GM19240 (cell line): ENCODE measurements around the gene OSBPL10.
"Not testable (repeated sequence)": the region's sequence is repeated elsewhere in the genome, so short reads cannot be mapped to it uniquely, and the experiment has no call there.

Source experiments
- DNase-seq: peaks from one replicate; pipeline ENCODE4 v3.0.0; 2011; ENCODE audit warnings: low spot score; ENCODE audit not compliant: insufficient read length

Gene OSBPL10

DNA sequence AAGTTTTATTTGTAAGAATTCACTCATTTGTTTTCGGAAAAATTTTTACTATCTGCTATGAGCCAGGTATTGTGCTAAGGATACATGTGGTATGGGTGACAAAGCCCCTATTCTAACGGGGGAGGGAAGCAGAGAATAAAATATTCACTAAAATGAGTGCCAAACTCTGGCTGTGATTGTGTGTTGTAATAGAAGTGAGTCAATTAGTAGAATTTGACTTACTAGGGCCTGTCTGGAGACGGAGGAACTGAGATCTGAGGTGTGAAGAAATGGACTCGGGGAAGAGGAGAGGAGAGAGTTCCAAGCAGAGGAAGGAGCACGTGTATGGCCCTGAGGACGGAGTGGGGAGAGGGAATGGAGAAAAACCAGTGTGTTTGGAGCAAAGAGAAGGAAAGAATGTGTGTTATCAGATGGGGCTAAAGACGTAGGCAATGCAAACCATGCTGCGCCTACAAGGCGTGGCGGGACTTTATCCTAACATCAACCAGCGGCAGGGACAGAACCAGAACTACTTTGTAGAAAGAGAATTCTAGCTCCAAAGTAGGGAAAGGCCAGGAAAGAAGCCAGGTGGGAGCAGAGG lies 89.1 kb downstream of the OSBPL10 start:
- no peak for DNase-seq

DNA sequence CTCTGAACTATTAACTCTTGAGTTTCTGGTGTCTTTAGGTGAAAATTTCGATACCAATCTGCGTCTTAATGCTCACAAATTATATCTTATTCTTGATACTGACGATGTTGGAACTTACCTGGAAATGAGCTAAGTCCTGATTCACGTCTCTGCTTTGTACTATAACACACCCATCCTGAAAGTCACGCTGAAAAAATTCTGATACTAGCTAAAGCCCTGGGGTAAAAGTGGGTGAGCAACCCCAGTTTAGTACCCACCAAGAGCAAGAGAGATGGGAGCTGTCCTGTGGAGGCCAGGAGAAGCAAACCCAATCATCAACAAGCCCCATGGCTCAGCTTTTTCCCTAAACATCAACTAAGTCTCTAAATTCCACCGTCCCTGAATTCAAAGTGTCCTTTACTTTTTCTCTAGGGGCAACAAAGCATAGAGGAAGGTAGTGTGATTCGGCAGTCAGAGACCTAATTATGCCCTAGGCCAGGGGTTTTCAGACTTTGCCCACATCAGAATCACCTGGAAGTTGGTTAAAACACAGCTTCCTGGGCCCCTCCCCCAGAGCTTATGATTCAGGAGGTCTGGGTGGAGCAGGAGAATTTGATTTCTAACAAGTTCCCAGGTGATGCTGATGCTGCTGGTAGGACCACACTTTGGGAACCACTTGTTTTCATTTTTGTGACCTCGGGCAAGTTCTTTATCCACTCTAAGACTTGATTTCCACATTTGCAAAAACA lies 90.2 kb downstream of the OSBPL10 start:
- DNase-seq, result no peak

DNA sequence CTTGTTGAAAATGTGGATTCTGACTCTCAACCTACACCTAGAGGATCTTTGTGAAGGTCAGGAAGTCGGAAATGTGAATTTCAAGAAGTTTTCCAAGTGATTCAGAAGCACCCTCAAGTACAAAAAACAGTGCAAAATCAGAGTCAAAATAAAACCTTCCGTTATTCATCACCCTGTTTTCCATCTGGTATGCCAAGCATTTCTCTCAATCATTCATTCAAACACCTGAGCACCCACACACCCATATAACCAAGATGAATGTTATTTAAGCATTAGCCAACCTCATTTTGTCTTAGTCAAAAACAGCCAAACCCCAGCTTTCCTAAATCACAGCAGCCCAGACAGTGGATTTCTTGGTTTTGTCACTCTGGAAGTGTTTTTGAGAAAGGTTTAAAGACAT lies 91.1 kb downstream of the OSBPL10 start:
- no peak for DNase-seq

DNA sequence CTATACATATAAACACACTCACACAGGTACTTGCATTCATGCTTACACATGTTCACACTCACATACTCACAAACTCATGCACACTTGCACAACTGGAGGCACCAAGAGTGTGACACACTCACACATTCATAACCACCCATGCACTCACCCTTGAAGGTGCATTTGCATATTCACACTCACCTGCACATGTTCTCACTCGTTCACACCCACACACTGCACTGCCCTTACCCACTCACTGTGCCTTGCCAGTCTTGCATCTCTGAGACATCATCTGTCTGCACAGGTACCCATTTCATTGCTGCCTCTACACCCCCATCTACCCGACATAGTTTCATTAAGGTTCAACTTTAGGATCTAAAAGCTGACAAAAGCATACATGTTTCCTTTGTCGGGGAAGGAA lies 95.8 kb downstream of the OSBPL10 start:
- no peak for DNase-seq

DNA sequence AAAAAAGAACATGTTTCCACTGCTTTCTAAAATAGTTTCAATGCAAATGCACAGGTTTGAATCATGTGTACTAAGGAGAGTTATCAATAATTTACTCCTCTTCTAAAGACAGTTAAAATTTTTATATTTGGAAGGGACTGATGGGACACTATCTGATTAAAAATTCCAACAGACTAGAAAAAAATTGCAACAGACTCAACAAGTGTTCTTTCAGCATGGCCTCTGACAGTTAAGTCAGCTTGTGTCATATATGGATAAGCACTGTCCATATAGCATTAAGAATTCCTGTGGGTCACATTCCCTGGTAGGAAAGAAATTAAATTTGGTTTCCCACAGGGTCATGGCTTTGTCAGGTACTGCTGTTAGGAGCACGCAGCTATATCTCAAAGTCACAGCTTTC lies 96.8 kb downstream of the OSBPL10 start:
- DNase-seq, result no peak

DNA sequence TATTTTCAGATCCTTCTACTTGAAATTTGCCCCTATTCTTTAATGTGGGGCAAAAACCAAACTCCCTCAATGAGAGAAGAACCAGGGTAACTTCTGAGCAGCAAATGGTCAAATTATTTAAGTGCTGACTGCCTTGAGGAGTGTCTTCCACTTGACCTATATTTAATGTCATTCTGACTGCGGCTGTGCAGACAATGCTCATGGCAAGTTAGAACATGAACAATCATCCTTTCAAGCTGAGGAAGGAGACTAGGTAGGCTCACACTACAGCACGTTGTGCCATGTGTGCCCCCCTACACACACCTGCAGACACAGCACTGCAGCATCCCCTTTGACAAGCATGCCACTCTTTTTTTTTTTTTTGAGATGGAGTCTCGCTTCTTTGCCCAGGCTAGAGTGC lies 98.2 kb downstream of the OSBPL10 start:
- no peak for DNase-seq

DNA sequence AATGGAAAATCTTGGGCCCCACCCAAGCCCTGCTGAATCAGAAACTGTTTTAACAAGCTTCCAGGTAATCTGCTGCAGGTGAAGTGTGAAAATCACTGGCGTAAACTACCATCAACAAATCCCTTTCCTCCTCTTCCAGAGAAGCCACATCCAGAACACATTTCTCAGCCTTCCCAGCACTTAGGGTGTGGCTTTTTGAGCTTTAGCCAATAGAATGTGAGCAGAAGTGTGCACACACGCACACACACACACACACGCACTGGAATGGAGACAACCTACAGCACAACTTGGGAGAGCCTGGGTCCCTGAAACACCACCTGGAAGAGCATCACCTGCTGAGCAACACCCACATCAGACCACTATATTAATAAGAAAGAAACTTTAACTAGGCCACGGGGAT lies 98.6 kb downstream of the OSBPL10 start:
- DNase-seq, result no peak

DNA sequence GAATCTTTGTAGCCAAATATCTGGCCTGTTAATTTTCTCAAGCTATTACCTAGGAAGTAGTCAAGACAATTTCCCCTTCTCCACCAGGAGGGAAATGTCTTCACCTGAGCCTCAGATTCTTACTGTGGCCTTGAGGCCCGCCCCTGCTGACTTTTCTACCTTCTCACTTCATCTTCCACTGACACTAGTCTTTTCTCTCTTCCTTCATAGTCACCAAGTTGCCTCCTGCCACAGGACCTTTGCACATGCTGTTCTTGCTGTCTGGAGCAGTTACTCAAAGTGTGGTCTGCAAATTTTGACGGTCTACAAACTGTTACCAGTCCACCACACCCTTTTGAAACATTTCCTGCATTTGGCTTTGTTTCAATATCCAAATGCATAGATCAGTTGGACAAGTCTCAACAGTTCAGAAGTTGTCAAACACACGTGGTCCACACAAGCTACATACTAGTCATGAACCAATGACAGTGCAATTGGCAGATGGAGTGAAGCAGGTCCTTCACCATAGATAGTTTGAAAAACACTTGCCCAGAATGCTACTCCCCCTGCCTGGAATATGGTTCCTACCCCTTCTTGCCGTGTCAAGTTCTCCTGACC lies 100.5 kb downstream of the OSBPL10 start:
- no peak for DNase-seq

DNA sequence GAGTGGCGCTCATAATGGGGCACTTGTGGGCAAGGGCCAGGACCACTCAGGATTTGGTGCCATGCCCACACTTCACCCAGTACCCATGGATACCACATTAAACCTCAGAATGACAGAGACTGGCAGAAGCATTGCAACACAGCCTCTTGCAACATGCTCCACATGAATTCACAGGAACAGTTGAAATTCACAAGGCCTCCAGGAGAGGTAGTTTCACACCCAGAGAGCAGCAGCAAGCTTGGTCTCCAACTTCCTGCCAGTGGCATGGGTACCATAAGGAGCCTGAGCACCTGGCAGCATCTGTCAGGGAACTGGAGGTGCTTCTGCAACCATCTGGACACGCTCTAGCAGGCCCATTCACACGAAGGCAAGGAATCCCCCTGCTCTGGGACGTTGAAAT lies 101.0 kb downstream of the OSBPL10 start:
- no peak for DNase-seq

DNA sequence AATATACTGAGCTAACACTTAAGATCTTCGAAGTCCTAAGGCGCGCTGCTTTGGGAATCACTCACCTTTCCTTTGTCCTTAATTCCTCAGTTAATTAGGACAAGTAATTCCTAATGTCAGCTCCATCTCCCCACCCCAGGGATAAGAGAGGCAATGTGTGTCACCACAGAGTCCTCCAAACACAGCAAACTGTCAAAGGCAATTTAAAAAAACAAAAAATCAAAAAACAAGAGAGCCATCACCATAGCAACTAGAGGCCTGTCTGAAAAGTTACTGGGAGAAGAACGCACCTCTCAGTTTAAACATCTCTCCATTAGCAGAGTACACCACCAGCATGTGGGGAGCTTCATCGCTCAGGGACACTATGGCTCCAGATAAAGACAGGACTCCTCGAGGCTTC lies 101.7 kb downstream of the OSBPL10 start:
- DNase-seq, result no peak

DNA sequence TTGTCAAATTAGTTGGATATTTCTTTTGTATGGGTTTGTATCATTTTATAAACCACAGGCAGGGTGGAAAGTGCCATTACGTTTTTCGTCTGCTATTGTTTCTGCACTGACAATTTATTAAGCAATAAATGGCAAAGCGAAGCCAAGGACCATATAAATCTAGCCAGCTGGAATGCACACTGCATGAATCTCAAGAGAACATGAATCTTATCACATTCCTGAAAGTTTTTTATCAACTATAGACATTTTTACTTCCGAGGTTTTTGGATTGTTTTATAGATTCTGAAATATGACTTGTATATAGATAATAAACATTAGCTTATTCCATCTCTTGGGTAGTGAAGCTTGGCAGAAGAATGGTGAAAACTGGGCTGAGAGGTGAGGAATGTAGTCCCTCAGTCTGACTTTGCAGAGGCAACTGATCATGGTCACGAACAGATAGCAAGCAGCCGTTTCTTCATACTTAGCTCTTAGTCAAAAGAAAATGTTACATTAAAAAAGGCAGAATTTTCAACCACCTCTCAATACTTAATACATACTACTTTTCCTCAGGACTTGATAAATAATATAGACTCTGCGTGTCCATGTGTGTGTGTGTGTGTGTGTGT lies 102.7 kb downstream of the OSBPL10 start:
- DNase-seq, result no peak

DNA sequence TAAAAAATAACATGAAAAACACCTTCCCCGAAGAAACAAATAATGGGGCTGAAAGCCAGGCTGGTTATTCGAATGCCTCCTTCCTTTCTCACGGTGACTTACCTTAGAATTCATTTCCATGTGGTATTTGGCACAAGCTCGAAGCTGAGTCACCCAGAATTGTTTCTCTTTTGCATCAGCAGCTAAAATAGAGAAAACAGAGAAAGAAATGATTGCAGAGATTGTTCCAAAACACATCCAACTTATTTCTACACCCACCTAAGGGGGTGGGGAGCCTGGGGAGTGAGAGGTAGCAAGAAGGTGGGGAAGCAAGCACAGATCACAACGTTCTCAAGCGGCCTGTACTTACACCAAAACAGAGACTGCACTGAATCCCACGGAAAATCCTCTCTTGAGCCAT lies 104.7 kb downstream of the OSBPL10 start:
- no peak for DNase-seq

DNA sequence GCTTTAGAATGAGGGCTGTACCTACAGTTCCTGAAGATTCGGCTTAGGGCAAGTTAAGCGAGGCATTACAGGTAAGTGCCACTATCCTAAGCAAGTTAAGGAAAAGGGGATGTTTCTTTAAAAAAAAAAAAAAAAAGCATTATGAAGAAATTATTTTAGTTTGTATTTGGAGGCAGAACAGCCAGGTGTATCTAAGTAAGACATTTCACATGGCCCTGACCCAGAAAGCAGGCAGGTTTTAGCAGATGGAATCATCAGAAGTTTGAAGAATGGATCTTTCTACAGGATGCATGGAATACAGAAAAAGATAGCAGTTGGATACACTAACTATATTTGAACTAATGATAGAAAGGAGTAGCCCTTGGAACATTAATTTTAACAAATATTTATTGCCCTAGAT lies 105.6 kb downstream of the OSBPL10 start:
- no peak for DNase-seq

DNA sequence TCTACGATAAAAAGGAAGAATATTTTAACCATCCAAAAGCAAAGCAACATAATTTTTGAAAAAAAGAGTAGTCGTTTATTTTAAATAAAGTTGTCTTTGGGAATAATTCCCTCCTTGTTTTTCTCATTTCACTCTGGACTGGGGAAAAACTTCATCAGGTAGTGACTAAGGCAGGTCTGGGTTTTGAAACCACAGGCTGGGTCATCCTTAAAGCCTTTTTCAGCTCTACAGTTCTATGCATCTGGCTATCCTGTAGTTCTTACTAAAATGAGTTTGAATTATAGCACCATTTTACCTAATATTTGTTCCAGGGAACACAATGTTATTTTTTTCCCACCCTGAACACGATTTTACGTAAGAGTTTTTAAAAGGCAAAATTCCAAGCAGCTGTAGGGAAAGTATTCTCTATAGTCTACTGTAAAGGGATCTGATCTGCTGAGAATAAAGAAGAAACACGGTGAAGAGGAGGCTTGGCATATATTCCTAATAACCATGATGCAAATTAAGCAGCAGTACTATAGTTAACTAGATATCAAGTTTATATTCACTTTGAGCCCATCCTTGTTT lies 107.7 kb downstream of the OSBPL10 start:
- no peak for DNase-seq

DNA sequence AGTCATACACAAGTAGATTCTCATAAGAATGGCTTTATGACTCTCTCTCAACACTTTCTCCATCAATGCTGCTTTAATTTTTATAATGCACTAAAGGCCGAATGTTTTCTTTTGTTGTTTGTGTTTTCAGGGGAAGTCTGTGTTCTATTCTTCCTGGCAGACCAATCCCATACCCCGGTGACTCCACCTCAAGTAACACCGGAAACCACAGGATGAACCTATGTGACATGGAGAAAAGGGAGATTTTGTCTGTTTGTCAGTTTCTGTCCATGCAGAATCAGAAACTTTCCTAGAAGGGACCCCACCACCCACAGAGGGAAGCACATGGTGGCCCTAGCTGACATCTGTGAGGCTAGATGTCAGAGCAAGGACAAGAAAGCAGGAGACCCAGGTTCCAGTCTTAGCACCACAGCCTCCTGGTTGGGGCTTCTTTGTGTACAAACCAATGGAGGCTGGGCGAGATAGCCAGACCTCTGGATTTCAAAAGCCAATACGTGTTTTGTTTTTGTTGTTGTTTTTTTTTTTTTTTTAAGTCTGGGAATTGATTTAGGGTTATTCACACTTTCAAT lies 109.0 kb downstream of the OSBPL10 start:
- no peak for DNase-seq

DNA sequence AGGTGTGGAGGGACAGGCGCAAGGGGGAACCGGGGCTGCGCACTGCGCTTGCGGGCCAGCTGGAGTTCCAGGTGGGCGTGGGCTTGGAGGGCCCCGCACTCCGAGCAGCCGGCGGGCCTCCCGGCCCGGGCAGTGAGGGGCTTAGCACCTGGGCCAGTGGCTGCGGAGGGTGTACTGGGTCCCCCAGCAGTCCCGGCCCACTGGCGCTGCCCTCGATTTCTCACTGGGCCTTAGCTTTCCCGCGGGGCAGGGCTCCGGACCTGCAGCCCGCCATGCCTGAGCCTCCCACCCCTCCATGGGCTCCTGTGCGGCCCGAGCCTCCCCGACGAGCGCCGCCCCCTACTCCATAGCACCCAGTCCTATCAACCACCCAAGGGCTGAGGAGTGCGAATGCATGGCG lies 111.0 kb downstream of the OSBPL10 start:
- DNase-seq, result not testable (repeated sequence)

DNA sequence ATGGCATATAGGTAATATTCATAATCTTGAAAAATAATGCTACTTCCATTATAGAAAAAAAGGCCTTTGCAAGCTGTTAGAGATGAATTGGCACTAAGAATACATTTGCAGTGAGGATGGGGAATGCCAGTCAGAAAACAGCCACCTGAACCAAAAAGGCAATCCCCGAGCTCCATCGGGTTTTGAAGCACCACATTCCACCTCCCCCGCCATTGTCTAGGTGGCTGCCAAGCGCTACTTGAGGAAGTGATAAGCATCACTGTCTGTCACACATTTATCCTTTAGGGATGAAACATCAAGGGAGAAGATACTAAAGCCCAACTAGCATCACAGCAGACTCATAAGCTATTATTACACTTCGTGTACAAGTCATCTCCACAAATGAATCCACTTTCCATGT lies 112.8 kb downstream of the OSBPL10 start:
- no peak for DNase-seq

DNA sequence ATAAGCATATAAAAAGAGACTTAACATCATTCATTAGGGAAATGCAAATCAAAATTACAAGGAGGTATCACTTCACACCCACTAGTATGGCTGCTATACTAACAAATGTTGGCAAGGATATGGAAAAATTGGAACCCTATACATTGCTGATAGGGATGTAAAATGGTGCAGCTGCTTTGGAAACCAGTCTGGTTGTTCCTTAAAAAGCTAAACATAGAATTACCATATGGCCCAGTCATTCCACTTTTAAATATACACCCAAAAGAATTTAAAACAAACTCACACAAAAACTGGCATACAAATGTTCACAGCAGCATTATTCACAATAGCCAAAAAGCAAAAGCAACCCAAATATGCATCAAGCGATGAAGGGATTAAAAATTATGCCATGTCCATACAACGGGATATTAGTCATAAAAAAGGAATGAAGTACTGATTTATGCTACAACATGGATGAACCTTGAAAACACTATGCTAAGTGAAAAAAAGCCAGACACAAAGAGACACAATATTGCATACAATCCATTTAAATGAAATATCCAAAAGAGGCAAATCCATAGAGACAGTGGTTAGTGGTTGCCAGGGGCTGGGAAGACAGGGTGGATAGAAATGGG lies 118.3 kb downstream of the OSBPL10 start:
- no peak for DNase-seq

DNA sequence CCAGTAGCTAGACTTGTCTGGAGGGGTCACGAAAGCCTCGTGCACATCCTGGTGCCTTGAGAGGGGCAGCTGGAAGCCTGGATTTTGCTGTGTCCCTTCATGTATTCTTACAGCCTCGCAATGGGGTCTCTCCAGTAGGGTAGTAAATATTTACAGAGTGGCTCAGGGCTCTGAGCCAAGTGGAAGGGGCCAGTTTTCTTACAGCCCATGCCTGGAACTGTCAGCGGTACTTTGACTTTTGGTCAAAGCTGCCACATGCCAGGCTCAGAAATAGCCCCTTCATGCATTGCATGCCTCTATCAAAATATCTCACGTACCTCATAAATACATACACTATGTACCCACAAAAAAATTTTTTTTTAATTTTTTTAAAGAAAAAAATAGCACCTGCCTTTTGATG lies 119.2 kb downstream of the OSBPL10 start:
- DNase-seq, result no peak

DNA sequence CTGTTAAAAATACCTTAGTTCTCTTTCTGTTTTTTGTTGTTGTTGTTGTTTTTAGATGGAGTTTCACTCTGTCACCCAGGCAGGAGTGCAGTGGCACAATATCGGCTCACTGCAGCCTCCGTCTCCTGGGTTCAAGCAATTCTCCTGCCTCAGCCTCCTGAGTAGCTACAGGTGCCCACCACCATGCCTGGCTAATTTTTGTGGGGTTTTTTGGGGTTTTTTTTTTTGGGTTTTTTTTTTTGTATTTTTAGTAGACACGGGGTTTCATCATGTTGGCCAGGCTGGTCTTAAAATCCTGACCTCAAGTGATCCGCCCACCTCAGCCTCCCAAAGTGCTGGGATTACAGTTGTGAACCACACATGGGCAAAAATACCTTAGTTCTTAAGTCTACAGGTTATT lies 120.4 kb downstream of the OSBPL10 start:
- DNase-seq, result not testable (repeated sequence)

DNA sequence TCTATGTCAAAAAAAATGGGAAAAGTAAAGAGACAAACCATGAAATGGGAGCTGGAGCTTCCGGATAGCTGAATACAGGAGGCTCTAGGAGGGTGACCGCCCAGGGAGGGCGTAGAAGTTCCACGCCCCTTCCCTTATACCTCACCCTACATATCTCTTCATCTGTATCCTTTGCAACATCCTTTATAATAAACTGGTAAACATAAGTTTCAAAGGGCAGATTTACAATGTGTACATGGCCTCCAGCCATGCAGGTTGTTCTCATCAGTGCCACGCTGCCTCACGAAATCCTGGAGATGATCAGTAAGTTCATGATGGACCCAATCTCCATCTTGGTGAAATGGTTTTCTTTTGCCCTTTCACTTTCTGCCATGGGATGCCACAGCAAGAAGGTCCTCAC lies 121.8 kb downstream of the OSBPL10 start:
- DNase-seq, result no peak

DNA sequence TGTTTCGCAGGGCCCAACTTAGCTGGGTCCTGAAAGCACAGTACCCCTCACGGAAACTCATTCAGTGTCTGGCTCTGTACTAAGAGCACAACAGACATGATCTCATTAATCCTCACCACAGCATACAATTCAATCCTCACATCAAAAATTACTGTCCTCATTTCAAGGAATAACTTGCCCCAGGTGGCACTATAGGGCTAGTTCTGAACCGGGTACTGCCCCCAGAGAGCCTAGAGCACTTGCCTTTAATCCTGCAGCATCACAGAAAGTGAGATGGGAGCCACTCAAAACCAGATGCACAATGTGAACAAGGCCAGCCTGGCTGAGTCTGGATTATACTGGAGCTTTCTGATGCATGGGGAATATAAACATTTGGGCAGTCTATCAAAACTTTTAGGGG lies 122.6 kb downstream of the OSBPL10 start:
- no peak for DNase-seq
